Astrocyte of the spinal cord (primary cell): ENCODE measurements around the gene MAML3.

Experiments
- DNase-seq: peaks from one replicate; pipeline ENCODE4 v3.0.0; 2011; ENCODE audit warnings: low read depth, low spot score
- H3K4me3 ChIP-seq: 2 replicates; pipeline ENCODE4 v1.5.1; 2011; ENCODE audit warnings: low read depth, mild to moderate bottlenecking, low read length, moderate library complexity
- CTCF ChIP-seq: IDR thresholded peaks from 2 replicates; pipeline ENCODE4 v1.5.1; 2012; ENCODE audit warnings: low read depth, mild to moderate bottlenecking, low read length, inconsistent platforms
- in situ Hi-C: cut with HindIII; loops from 2 replicates; pipeline ENCODE4 v1.10.0; 2017; ENCODE audit warnings: low sequenced_read_pairs

Gene MAML3

GRCh38 chr4:139966383-139966782 lies 187.6 kb downstream of the MAML3 start:
- DNase-seq: no peak
- in situ Hi-C loops: no loop called here
- no peak overlapping the region for H3K4me3 ChIP-seq
- no peak for TF ChIP-seq CTCF

DNA sequence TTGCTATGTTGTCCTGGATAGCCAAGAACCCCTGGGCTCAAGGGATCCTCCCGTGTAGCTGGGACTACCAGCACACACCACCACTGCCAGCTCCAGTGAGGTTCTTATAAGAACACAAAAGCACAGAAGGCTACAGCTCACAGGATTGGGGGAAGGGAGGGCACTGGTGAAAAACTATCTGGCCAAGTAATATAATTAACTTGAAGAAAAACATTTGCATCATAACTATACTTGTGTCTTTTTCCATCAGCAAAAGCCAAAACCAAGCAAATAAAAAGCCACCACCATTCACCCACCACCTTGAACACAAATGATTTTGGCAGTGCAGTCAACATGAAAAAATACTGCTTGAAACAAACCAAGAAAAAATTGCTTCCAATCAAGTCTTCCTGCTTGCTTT lies 188.2 kb downstream of the MAML3 start:
- no peak overlapping the region for H3K4me3 ChIP-seq
- in situ Hi-C loops: no loop called here
- TF ChIP-seq CTCF: no peak
- no peak for DNase-seq

DNA sequence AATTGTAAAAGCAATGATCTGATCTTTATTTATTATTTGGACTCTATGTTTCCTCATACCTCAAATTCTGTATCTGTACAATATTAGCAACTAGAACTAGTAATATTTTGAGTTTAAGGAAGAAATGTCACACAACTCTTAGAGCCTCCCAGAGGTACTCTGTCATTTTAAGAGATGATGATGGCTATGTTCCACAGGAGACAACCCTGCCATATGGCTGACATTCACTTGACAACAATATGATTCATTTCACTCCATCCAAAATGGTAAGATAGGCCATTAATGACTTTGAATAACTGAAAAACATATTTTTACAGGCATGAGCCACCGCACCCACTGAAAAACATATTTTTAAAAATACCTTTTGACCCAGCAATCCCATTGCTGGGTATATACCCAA lies 190.3 kb downstream of the MAML3 start:
- no peak for TF ChIP-seq CTCF
- H3K4me3 ChIP-seq: no peak overlapping the region
- in situ Hi-C loops: no loop called here
- no peak for DNase-seq

GRCh38 chr4:139962130-139962684 lies 191.8 kb downstream of the MAML3 start:
- no peak overlapping the region for H3K4me3 ChIP-seq
- in situ Hi-C loops: no loop called here
- no peak for TF ChIP-seq CTCF
- DNase-seq: no peak

DNA sequence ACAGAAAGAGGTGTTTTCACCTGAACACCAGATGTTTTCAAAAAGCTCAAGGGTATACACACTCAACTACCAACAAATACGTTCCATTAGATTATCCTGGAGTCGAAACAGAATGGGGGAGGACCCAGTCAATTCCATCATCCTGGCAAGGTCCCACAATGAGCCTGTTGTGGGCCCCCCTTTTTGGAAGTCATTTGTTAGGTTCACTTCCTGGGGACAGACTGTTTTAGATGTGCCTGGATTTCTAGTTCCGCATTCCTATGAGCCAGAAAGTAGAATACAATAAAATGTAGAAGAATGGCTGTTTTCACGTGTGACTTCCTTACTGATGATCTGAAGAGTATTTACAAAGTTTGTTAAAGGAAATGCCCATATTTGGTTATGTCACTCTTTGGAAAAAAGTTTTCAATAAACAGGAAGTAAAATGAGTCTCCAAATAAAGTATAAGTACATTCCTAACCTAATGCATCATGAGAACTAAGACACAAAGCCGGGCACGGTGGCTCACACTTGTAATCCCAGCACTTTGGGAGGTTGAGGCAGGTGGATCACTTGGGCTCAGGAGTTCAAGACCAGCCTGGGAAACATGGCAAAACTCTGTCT lies 192.5 kb downstream of the MAML3 start:
- DNase-seq: no peak
- no peak overlapping the region for H3K4me3 ChIP-seq
- TF ChIP-seq CTCF: no peak
- in situ Hi-C loops: no loop called here

DNA sequence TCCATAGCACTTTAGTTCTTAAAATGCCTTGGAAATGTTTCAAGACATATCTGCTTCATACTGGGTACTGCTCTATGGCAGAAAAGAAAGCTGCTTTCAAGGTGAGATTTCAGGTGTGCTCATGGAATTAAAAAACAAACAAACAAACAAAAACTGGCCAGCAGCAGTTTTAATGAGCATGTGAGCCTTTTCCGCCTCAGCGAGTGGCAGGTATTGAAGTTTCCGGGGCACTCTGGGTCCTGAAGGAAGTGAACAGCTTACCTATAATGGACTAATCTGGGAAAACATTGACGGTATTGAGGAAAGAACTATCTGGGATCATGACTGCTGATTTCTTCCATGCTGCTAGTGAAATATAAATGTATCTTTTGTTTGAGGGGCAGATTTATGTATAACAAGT lies 194.6 kb downstream of the MAML3 start:
- in situ Hi-C loops: no loop called here
- no peak for DNase-seq
- no peak overlapping the region for H3K4me3 ChIP-seq
- TF ChIP-seq CTCF: no peak
